SK-N-SH (cell line): Measurements from ENCODE around the gene SLC10A1.

ENCODE experiments used
- CHD2 ChIP-seq: fragments of 150-350 bp; IDR thresholded peaks from 2 replicates; pipeline ENCODE4 v1.6.1; 2018; ENCODE audit warnings: low read length; ENCODE audit not compliant: partially characterized antibody
- CTCF ChIP-seq: fragments of 200-600 bp; sonication (generic); IDR thresholded peaks from 2 replicates; pipeline ENCODE4 v1.6.1; 2017; ENCODE audit warnings: antibody characterized with exemption, mild to moderate bottlenecking, moderate library complexity
- RAD21 ChIP-seq: IDR thresholded peaks from 2 replicates; pipeline ENCODE4 v1.6.1; 2012; ENCODE audit warnings: mild to moderate bottlenecking, low read length

GRCh38 chr14:69838881-69839416 lies 41.9 kb upstream of the SLC10A1 start:
- TF ChIP-seq CHD2 (no peak), CTCF (no peak), RAD21 (no peak)
